Omental fat pad (tissue), 4 donors: ENCODE results near the gene MRTFA. TPM values are rescaled to one million over a fixed set of nuclear protein-coding genes. Genes with fewer than 3 reads are reported as not detected.
"Not testable (repeated sequence)": the region's sequence is repeated elsewhere in the genome, so short reads cannot be mapped to it uniquely, and the experiment has no call there.

Experiments
- ATAC-seq: fragments of 150-250 bp; one replicate; pipeline ENCODE4 v1.9.1; 2016; ENCODE audit warnings: mild to moderate bottlenecking, moderate library complexity; ENCODE audit not compliant: low FRiP score
- DNase-seq: peaks from one replicate; pipeline ENCODE4 v3.0.0-alpha.2; 2019; ENCODE audit warnings: low spot score
- total RNA-seq, 4 donors: library from RNA; depleted of rRNA; stranded (reverse); fragments of >200 nt; gene quantifications; one replicate each; pipeline ENCODE4 v1.1.0, GENCODE V29; 2016
- TF ChIP-seq, protein P1 (sequence below), 3 donors: fragments of 450-650 bp; IDR thresholded peaks; one replicate each; pipeline ENCODE4 v1.5.1; 2016 to 2017; ENCODE audit warnings: antibody characterized with exemption in 3 of 3, mild to moderate bottlenecking in 3 of 3, moderate library complexity in 2 of 3

MRTFA gene
- total RNA-seq, 4 donors from 2014 or later = 36.0 to 76.3 (median 54.7) TPM

- peak; percentile 75 for ATAC-seq
- DNase-seq = no peak
- TF ChIP-seq, protein P1, sequence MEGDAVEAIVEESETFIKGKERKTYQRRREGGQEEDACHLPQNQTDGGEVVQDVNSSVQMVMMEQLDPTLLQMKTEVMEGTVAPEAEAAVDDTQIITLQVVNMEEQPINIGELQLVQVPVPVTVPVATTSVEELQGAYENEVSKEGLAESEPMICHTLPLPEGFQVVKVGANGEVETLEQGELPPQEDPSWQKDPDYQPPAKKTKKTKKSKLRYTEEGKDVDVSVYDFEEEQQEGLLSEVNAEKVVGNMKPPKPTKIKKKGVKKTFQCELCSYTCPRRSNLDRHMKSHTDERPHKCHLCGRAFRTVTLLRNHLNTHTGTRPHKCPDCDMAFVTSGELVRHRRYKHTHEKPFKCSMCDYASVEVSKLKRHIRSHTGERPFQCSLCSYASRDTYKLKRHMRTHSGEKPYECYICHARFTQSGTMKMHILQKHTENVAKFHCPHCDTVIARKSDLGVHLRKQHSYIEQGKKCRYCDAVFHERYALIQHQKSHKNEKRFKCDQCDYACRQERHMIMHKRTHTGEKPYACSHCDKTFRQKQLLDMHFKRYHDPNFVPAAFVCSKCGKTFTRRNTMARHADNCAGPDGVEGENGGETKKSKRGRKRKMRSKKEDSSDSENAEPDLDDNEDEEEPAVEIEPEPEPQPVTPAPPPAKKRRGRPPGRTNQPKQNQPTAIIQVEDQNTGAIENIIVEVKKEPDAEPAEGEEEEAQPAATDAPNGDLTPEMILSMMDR (IDR thresholded peaks at IDR 0.05) = no peak
Measured at GRCh38 chr22:40512426-40513136, 123.9 kb downstream of the MRTFA start.

DNA sequence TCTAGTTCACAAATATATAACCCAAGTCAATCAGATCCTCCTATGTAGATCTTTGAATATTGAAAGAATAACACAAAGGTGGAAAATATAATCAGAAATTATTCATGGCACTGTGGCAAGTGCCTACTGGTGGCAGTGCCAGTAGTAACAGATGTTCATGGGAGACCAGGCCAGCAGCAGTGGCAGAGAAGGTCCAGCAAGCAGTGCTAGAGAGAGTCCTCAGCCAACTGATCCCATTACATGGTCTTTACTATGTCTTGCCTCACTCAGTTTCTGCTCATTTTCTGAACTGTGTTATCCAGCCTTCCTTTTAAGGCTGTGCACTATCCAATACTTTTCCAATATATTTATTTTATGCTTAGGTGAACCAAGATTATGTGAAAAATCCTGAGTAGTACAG is 124.9 kb downstream of the MRTFA start:
- no peak for DNase-seq
- no peak for ATAC-seq
- TF ChIP-seq, protein P1 (IDR thresholded peaks at IDR 0.05) = no peak

- ATAC-seq = no peak
Measured at GRCh38 chr22:40510631-40511364, 125.7 kb downstream of the MRTFA start.

DNA sequence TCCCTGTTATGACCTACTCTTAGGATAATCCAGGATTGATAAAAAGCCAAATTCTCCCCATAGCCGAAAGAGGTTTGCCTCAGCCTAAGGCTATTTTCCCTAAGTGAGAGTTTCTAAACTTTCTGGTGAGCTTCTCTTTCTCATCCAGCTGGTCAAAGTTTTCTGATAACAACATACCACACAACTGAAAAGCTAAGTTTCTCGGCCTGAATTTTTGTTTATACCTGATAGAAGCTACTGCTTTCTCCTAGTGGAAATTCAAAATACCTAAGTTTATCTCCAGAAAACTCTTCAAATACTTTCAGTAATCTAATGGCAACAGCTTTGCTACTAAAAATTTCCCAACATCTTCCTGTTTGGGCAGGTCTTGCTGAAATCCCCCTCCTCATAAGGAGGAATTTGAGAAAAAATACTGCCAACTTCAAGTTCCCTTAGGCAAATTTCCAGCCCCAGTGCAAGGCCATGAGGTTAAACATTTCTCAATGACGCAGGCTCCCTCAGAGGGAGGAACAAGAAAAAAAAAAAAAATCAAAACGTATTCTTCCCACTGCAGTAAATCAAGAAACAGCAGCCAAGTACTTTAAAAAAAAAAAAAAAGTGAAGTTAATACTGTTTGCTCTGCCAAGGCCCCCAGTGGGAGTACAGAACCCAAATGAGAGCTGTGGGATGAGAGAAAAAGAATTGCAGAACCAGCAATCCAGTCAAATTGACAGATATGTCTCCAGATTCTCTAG is 127.0 kb downstream of the MRTFA start:
- DNase-seq (no peak), ATAC-seq (peak; percentile 45)
- TF ChIP-seq, protein P1 (IDR thresholded peaks at IDR 0.05) = no peak

More at GRCh38 chr22:40510631-40511364, 125.7 kb downstream of the MRTFA start:
- no peak for DNase-seq
- TF ChIP-seq, protein P1 (IDR thresholded peaks at IDR 0.05) = no peak

DNA sequence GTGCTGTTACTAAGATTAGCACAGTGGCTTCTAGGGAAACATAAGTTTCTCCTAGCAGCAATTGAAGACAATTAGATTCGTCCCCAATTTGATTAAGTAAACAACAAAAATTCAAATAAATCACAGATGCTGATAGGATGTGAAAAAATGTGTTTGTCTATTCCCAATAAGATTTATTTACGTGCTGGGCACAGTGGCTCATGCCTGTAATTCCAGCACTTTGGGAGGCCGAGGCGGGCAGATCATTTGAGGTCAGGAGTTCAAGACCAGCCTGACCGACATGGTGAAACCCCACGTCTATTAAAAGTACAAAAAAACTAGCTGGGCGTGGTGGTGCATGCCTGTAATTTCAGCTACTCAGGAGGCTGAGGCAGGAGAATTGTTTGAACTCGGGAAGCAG is 128.5 kb downstream of the MRTFA start:
- not testable (repeated sequence) for ATAC-seq, DNase-seq

- no peak for ATAC-seq
Measured at GRCh38 chr22:40507491-40507890, 129.0 kb downstream of the MRTFA start.

GRCh38 chr22:40506762-40507161 is 129.8 kb downstream of the MRTFA start:
- TF ChIP-seq, protein P1 (IDR thresholded peaks at IDR 0.05) = no peak
- ATAC-seq (no peak), DNase-seq (no peak)

More at GRCh38 chr22:40507491-40507890, 129.0 kb downstream of the MRTFA start:
- no peak for DNase-seq
- TF ChIP-seq, protein P1 (IDR thresholded peaks at IDR 0.05) = no peak
